ENCODE results near the gene SMC1B. TPM values are rescaled to one million over a fixed set of nuclear protein-coding genes. Genes with fewer than 3 reads are reported as not detected.
A peak's percentile ranks its signal among the peaks of the same experiment; 100 is the strongest.
"Not testable (repeated sequence)": the region's sequence is repeated elsewhere in the genome, so short reads cannot be mapped to it uniquely, and the experiment has no call there.

SMC1B gene, protein sequence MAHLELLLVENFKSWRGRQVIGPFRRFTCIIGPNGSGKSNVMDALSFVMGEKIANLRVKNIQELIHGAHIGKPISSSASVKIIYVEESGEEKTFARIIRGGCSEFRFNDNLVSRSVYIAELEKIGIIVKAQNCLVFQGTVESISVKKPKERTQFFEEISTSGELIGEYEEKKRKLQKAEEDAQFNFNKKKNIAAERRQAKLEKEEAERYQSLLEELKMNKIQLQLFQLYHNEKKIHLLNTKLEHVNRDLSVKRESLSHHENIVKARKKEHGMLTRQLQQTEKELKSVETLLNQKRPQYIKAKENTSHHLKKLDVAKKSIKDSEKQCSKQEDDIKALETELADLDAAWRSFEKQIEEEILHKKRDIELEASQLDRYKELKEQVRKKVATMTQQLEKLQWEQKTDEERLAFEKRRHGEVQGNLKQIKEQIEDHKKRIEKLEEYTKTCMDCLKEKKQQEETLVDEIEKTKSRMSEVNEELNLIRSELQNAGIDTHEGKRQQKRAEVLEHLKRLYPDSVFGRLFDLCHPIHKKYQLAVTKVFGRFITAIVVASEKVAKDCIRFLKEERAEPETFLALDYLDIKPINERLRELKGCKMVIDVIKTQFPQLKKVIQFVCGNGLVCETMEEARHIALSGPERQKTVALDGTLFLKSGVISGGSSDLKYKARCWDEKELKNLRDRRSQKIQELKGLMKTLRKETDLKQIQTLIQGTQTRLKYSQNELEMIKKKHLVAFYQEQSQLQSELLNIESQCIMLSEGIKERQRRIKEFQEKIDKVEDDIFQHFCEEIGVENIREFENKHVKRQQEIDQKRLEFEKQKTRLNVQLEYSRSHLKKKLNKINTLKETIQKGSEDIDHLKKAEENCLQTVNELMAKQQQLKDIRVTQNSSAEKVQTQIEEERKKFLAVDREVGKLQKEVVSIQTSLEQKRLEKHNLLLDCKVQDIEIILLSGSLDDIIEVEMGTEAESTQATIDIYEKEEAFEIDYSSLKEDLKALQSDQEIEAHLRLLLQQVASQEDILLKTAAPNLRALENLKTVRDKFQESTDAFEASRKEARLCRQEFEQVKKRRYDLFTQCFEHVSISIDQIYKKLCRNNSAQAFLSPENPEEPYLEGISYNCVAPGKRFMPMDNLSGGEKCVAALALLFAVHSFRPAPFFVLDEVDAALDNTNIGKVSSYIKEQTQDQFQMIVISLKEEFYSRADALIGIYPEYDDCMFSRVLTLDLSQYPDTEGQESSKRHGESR
- total RNA-seq, result 0.10 TPM

GRCh38 chr22:45413368-45414211 lies at the start of gene SMC1B, which contains the start of gene RIBC2:
TSS of gene SMC1B (minus strand) at chr22:45413599. CDS start at chr22:45413567, 32 bp downstream.
TSS of gene RIBC2 (plus strand) at chr22:45413693. CDS start at chr22:45413887, 194 bp downstream.
- peak; percentile 93 for DNase-seq

DNA sequence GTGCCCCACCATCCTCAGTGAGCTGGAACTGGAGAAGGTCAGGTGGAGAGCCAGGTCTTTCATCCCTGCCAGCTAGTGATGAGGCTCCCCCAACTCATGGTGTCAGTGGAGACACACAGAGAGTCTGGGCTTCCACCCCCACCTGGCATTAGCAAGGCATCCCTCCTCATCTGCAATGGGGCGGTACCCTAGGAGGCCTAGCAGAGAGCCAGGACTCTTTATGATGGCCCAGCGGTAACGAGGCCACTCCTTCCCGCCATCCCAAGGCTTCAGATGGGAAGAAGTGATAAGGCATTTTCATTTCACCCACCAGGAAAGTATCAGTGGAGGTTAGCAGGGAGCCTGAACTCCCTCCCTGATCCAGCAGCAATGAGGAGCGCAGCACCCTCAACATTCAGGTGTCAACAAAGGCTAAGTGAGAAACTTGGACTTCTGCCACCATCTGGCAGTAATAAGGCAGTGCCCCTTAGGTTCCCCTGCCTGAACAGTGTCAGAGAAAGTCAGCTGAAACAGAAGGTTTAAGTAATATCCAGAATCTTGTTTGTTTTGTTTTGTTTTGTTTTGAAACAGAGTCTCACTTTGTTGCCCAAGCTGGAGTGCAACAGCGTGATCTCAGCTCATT lies 48.7 kb upstream of the SMC1B start:
- no peak for DNase-seq

DNA sequence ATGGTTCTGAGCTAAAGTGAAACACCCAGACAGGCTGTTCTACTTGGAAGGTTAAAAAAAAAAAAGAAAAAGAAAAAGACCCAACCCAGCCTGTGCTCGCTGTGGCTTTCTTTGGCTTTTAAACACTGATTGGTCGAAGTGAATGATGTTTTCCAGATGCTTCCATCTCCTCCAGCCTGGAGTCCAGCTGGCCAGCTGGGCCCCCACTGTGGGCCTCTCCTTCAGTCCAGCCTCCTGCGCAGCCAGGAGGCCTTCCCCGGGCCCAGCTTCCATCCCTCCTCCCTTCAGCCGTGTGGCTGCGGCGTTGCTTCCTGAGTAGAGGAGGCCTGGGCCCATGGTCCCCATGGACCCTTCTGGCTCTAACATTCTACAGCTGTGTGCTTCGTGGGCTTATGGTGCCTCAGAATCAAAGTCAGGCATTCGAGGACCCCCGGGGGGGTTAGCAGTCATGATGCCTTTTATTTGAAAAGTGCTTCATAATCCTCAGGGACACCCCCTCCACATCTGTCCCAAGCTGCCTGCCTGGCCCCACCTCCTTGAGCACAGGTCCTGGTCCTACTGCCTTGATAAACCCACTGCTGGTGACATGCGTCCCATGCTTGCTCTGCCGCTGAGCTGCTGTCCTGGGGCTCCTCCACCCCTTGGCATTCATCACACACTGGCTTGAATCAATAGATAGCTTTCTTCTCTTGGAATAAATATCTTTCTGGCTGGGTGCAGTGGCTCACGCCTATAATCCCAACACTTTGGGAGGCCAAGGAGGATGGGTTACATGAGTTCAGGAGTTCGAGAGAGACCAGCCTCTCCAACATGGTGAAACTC lies 47.1 kb upstream of the SMC1B start:
- peak; percentile 95 for DNase-seq

DNA sequence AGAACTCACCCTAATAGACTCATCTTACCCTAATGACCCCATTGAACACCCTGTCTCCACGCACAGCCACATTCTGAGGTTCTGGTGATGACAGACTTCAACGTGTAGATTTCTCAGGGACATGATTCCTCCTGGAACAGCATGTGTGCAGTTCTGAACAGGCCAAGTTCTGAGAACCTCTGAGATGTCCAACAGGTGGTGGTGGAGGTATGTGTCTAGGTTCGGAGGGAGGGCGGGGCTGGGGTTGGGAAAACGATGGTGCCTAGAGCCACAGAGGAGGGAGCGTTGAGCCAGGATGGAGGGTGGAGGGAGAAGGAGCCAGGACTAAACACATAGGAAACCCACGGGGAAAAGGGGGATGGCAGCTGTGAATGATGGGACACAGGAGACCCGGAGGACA lies 45.8 kb upstream of the SMC1B start:
- no peak for DNase-seq

DNA sequence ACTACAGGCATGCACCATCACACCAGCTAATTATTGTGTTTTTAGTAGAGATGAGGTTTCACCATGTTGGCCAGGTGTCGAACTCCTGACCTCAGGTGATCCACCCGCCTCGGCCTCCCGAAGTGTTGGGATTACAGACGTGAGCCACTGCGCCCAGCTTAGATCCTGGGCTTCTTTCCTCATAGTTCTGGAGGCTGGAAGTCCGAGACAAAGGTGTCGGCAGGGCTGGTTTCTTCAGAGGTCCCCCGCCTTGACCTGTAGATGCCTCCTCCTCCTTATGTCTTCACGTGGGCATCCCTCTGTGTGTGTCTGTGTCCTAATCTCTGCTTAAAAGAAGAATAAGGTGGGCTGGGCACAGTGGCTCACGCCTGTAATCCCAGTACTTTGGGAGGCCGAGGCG lies 45.1 kb upstream of the SMC1B start:
- no peak for DNase-seq

- no peak for DNase-seq
Measured at GRCh38 chr22:45456811-45457210, 43.4 kb upstream of the SMC1B start.

DNA sequence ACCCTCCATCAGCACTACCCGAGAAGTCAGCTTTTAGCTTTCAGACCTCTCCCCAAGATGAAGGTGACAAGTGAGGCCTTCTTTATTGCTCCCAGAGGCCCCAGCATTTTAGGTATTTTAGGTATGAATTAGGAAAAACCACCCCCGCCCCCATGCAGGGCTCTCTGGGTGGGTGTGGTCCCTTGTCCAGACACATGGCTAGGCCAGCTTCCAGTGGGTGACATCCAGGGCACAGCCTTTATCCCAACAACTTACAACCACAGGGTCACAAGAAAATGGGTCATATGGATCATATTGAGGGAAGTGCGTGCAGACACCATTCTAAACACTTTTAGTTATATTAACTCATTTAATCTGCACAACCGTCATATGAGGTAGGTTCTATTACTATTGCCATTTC lies 42.2 kb upstream of the SMC1B start:
- no peak for DNase-seq

GRCh38 chr22:45455212-45455611 lies 41.8 kb upstream of the SMC1B start:
- DNase-seq, result no peak

- peak; percentile 52 for DNase-seq
Measured at GRCh38 chr22:45454275-45454674, 40.9 kb upstream of the SMC1B start.

DNA sequence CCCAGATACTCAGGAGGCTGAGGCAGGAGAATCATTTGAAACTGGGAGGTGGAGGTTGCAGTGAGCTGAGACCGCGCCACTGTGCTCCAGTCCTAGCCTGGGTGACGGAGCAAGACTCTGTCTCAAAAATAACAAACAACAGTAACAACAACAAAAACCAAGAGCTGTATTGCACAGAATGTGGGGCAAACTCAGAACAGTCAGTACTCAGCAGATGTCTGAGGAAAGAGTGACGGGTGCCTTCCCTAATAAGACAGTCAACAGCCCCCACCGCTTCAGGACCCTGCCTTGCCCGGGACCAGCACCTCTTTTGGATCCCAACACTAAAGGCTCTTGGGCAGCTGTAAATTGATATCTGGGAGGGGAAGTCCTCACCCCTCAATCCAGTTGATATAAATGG lies 40.4 kb upstream of the SMC1B start:
- DNase-seq, result no peak

DNA sequence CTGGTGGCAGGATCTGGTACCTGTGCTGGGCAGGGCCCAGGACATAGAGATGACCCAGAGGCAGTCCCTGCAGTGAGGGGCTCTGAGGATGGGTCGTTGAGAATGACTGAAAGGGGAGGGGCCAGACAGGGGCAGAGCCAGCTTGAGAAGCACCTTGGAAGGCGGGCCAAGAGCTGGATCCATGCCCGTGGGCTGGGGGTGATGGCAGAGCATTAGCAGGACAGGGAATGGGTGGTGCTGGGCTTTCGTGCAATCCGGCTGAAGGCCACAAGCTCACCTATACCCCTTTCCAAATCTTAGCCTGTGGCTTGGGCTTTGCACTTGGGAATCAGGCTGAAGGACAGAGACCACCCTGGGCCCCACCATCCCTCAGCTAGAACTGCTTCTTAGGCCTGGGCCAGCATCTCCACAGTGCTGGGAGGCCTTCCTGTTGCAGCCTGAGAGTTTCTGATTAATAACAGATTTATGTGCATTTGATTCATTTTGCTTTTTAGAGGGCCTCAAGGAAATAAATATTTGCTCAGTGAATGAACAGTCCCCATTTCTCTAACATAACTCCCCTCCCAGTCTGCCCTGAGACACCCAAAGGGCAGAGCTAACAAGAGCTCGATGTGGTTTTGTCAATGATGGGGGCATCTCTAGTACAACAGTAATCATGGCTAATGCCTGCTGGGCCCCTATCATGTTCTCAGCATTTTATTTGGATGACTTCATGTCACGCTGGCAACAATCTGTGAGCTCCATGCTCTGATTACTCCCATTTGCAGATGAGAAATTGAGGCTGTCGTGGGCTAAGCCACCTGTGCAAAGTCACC lies 39.4 kb upstream of the SMC1B start:
- DNase-seq, result peak; percentile 58

GRCh38 chr22:45451972-45452371 lies 38.6 kb upstream of the SMC1B start:
- peak; percentile 78 for DNase-seq

DNA sequence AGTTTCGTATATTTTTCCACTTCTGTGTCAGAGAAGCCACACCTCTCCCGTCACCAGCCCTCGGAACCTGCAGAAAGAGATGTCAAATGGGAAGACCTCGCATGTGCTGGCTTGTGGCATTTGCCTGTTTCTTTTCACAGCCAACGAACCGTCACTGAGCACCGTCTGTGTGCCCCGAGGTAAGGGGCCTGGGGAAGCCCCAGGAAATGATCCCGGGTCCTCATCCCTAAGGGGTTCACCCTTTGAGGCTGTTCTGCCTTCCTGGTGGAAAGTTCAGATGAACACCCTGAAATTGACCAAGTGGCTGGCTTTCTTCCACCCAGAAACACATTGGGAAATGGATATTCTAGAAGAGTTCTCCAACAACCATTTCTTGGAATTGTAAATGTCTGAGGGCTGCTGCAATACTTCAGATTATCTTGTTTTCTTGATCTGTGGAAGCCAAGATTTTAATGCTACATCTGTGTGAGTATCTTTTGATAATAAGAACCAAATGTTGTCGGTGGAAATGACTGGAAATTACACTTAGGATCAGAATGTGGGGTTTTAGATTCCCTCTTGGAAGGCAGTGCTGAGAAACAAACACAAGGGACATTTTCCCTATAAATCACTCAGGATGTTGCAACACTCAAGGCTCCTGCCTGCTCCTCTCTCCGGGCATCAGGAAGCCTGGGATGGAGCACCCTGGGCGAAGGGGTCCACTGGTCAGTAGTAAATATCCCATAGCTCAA lies 37.7 kb upstream of the SMC1B start:
- DNase-seq, result peak; percentile 80

- DNase-seq, result no peak
Measured at GRCh38 chr22:45450101-45450785, 36.8 kb upstream of the SMC1B start.

GRCh38 chr22:45449442-45449841 lies 36.0 kb upstream of the SMC1B start:
- not testable (repeated sequence) for DNase-seq

GRCh38 chr22:45448431-45448830 lies 35.0 kb upstream of the SMC1B start:
- peak; percentile 46 for DNase-seq

DNA sequence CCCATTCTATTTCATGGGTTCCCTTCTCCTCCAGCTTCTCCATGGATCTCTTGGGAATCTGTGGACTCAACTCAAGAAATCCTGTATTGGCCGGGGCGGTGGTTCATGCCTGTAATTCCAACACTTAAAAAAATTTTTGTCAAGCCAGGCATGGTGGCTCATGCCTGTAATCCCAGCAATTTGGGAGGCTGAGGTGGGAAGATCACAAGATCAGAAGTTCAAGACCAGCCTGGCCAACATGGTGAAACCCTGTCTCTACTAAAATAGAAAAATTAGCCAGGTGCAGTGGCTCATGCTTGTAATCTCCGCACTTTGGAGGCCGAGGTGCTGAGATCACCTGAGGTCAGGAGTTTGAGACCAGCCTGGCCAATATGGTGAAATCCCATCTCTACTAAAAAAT lies 34.2 kb upstream of the SMC1B start:
- DNase-seq, result not testable (repeated sequence)

DNA sequence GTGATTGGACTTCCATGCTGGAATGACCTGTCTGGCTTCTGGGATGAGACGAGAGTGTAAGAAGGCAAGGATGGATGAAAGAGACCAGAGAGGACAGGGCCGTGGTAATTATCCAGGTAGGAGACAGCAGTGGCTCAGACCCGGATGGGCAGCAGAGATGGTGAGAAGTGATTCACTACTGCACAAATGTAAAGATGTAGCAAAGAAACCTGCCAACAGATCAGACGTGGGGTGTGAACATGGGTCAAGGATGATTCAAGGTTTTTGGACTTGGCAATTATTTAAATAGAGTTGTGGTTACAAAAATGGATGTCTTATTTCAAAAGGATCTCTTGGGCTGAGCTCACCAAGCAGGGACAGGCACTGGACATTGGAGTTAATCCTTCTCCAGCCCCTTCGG lies 32.8 kb upstream of the SMC1B start:
- no peak for DNase-seq

Data from tongue (tissue), 2 donors.